Activated CD4-positive, alpha-beta T cell treated with anti-CD3 and anti-CD28 coated beads, Interleukin-2, amount 50 U/mL, for 48 hours (primary cell): ENCODE data around the gene INSYN1.
"Not testable (repeated sequence)": the region's sequence is repeated elsewhere in the genome, so short reads cannot be mapped to it uniquely, and the experiment has no call there.

Experiments
- DNase-seq, 2 experiments: peaks; one replicate each; pipeline ENCODE4 v3.0.0-alpha.2; 2020

Gene INSYN1

GRCh38 chr15:73710321-73710720 lies 42.8 kb downstream of the INSYN1 start:
- no peak for DNase-seq

- DNase-seq: no peak
These were observed 43.5 kb downstream of the INSYN1 start for GRCh38 chr15:73709686-73710085.

- no peak for DNase-seq
These were observed 43.9 kb downstream of the INSYN1 start for GRCh38 chr15:73709241-73709640.

GRCh38 chr15:73708691-73709090 lies 44.5 kb downstream of the INSYN1 start:
- no peak for DNase-seq

GRCh38 chr15:73704869-73705645 lies 48.1 kb downstream of the INSYN1 start:
- DNase-seq: peak; percentile 69 to 78

- not testable (repeated sequence) for DNase-seq
These were observed 48.8 kb downstream of the INSYN1 start for GRCh38 chr15:73704142-73704868.

GRCh38 chr15:73703601-73704000 lies 49.5 kb downstream of the INSYN1 start:
- DNase-seq: not testable (repeated sequence)

- not testable (repeated sequence) for DNase-seq
These were observed 50.6 kb downstream of the INSYN1 start for GRCh38 chr15:73702311-73703239.

GRCh38 chr15:73700041-73700842 lies 52.9 kb downstream of the INSYN1 start:
- peak; percentile 72 to 80 for DNase-seq

GRCh38 chr15:73699249-73700040 lies 53.7 kb downstream of the INSYN1 start:
- DNase-seq: no peak

- DNase-seq: peak; percentile 80 to 85
These were observed 56.1 kb downstream of the INSYN1 start for GRCh38 chr15:73697033-73697467.

- no peak for DNase-seq
These were observed 56.5 kb downstream of the INSYN1 start for GRCh38 chr15:73696641-73697001.

GRCh38 chr15:73695773-73696640 lies 57.1 kb downstream of the INSYN1 start:
- DNase-seq: no peak

- DNase-seq: no peak
These were observed 58.7 kb downstream of the INSYN1 start for GRCh38 chr15:73694419-73694818.

- no peak for DNase-seq
These were observed 61.8 kb downstream of the INSYN1 start for GRCh38 chr15:73691396-73691795.

- no peak for DNase-seq
These were observed 64.7 kb downstream of the INSYN1 start for GRCh38 chr15:73688455-73688854.

- DNase-seq: no peak
These were observed 65.8 kb downstream of the INSYN1 start for GRCh38 chr15:73687351-73687750.

GRCh38 chr15:73686781-73687256 lies 66.3 kb downstream of the INSYN1 start:
- DNase-seq: no peak

- no peak for DNase-seq
These were observed 67.2 kb downstream of the INSYN1 start for GRCh38 chr15:73685981-73686380.
